ENCODE measurements around the gene SERTAD2.

The SERTAD2 gene

DNA sequence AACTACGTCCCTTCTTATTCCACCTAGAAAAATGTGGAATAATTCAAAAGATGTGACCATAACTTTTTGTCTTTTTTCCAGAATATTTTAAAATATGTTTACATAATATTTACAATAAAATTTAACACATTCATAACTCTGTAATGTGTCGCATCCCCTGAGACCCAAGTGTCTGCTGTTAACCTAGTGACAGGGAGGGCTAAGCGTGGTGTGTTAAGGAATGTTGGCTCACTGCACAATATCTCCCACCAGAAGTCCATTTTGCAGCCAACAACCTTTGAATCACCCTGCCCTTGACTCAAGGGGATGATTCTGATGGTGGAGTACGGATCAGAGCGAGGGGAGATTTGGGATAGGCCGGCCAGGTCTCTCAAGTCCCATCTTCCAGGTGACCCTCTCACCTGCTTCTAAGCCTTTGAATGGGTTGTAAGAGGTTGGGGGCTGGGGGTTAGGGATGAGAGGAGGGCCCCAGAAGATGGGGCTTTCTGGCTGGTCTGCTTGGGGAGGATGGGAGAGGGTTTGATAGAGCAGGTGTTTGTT lies 43.3 kb downstream of the SERTAD2 start:
- no peaks in the 10 kb centered on the region for H3K9me3 ChIP-seq (ENCODE audit: insufficient read depth, low read length)
- no peak overlapping the region for H2AFZ ChIP-seq (ENCODE audit: low read depth, low read length)
- no peak overlapping the region for H3K4me3 ChIP-seq (ENCODE audit: low read length)
- H3K4me1 ChIP-seq (ENCODE audit: low read length): peaks cover 39% of the 10 kb centered on the region
- peaks cover 20% of the 10 kb centered on the region for H3K27me3 ChIP-seq (ENCODE audit: low read depth, low read length)
- no peak overlapping the region for H3K27ac ChIP-seq (ENCODE audit: low read length)
- no peaks in the 10 kb centered on the region for H4K20me1 ChIP-seq (ENCODE audit: insufficient read depth, low read length)
- no peak for TF ChIP-seq EZH2phosphoT487 (IDR thresholded peaks at IDR 0.05; ENCODE audit: low read depth)
- TF ChIP-seq, protein P1, sequence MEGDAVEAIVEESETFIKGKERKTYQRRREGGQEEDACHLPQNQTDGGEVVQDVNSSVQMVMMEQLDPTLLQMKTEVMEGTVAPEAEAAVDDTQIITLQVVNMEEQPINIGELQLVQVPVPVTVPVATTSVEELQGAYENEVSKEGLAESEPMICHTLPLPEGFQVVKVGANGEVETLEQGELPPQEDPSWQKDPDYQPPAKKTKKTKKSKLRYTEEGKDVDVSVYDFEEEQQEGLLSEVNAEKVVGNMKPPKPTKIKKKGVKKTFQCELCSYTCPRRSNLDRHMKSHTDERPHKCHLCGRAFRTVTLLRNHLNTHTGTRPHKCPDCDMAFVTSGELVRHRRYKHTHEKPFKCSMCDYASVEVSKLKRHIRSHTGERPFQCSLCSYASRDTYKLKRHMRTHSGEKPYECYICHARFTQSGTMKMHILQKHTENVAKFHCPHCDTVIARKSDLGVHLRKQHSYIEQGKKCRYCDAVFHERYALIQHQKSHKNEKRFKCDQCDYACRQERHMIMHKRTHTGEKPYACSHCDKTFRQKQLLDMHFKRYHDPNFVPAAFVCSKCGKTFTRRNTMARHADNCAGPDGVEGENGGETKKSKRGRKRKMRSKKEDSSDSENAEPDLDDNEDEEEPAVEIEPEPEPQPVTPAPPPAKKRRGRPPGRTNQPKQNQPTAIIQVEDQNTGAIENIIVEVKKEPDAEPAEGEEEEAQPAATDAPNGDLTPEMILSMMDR (IDR thresholded peaks at IDR 0.05; ENCODE audit: low read depth, low read length): no peak
- H3K4me2 ChIP-seq (ENCODE audit: low read length): no peak overlapping the region; the same call in 1 of the 2 replicates
- no peaks in the 10 kb centered on the region for H3K36me3 ChIP-seq (replicated peaks; ENCODE audit: low read depth, low read length)
- H3K9ac ChIP-seq (ENCODE audit: low read length): no peak overlapping the region
- no peaks in the 10 kb centered on the region for H3K79me2 ChIP-seq (ENCODE audit: low read length)

DNA sequence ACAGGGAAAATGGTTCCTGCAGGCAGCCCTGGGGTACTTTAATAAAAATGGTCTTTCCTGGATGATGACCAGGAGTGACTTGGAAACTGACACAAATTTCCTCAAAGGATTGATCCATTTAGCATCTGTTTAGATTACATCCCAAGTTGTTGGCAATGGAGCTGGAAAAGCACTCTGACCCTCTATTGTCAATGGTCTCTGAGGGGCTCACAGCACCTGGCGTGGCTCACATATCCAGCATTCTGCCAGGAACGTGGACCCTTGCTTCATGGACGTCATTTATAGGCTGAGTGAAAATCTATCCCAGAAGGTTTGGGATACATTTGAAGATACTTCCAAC lies 43.8 kb downstream of the SERTAD2 start:
- Histone ChIP-seq H3K27me3 (ENCODE audit: low read depth, low read length) (peaks cover 20% of the 10 kb centered on the region), H3K9me3 (ENCODE audit: insufficient read depth, low read length) (no peaks in the 10 kb centered on the region), H3K9ac (ENCODE audit: low read length) (peak overlapping the region; percentile 78), H4K20me1 (ENCODE audit: insufficient read depth, low read length) (no peaks in the 10 kb centered on the region), H3K4me1 (ENCODE audit: low read length) (peaks cover 39% of the 10 kb centered on the region), H3K79me2 (ENCODE audit: low read length) (no peaks in the 10 kb centered on the region), H2AFZ (ENCODE audit: low read depth, low read length) (peak overlapping the region; percentile 81), H3K27ac (ENCODE audit: low read length) (no peak overlapping the region), H3K4me3 (ENCODE audit: low read length) (peak overlapping the region; percentile 81), H3K4me2 (ENCODE audit: low read length) (peak overlapping the region; percentile 98), H3K36me3 (replicated peaks; ENCODE audit: low read depth, low read length) (no peaks in the 10 kb centered on the region)
- TF ChIP-seq, protein P1 (IDR thresholded peaks at IDR 0.05; ENCODE audit: low read depth, low read length): no peak
- TF ChIP-seq EZH2phosphoT487 (IDR thresholded peaks at IDR 0.05; ENCODE audit: low read depth): no peak

DNA sequence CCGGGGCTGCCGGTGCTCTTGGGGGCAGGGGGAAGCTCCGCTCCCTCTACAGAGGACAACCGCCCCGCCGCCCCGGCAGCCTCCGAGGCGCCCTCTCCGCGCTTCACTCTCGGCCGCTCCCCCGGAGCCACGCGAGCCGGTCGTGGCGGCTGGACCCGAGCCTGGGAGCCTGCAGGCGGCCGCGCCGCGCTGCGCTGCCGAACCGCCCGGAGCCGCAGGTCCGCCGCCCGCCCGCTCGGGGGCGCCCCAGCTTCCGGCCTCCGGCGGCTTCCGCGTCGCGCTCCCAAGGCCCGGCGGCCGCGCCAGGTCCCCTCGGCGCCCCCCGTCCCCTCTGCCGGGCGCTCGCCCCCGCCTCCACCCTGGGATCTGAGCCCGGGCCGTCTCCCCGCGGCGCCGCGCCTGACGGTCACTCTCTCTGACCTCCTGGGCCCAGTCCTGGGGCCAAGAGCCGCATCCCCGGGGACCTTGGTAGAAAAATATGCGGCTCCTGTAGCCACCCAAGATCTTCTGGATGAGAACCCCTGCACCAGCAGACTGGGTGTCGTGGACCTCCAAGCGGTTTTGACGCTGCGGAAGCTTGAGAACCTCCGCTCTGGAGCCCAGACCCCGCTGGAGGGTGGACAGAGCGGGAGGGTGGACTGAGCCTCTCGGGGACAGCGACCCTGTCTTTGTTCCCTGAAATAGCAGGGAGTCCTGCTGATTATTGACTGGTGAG lies 44.3 kb downstream of the SERTAD2 start:
- Histone ChIP-seq H4K20me1 (ENCODE audit: insufficient read depth, low read length) (no peaks in the 10 kb centered on the region), H3K4me1 (ENCODE audit: low read length) (peaks cover 39% of the 10 kb centered on the region), H3K9ac (ENCODE audit: low read length) (peak overlapping the region; percentile 78), H2AFZ (ENCODE audit: low read depth, low read length) (peak overlapping the region; percentile 81), H3K27me3 (ENCODE audit: low read depth, low read length) (peaks cover 20% of the 10 kb centered on the region), H3K9me3 (ENCODE audit: insufficient read depth, low read length) (no peaks in the 10 kb centered on the region), H3K79me2 (ENCODE audit: low read length) (no peaks in the 10 kb centered on the region), H3K27ac (ENCODE audit: low read length) (no peak overlapping the region), H3K4me3 (ENCODE audit: low read length) (peak overlapping the region; percentile 81), H3K4me2 (ENCODE audit: low read length) (peak overlapping the region; percentile 98), H3K36me3 (replicated peaks; ENCODE audit: low read depth, low read length) (no peaks in the 10 kb centered on the region)
- TF ChIP-seq, protein P1 (IDR thresholded peaks at IDR 0.05; ENCODE audit: low read depth, low read length): peak; percentile 21; the same call in 1 of the 2 replicates
- no peak for TF ChIP-seq EZH2phosphoT487 (IDR thresholded peaks at IDR 0.05; ENCODE audit: low read depth)

DNA sequence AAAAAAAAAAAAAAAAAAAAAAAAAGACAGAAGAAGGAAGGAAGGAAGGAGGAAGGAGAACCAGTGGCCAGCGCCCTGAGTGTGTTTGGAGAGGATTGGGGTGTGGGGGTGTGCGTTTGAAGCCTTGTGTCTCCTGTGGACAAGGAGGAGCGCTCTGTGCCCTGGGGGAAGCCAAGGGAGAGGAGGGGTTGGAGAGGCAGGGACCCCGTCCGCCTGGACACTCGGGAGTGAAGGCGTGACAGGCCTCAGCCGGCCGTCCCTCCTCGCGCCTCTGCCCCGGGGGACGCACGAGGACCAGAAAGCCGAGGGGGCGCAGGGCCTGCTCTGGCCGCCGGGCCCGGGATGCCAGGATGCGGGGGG lies 44.9 kb downstream of the SERTAD2 start:
- H3K27me3 ChIP-seq (ENCODE audit: low read depth, low read length): peaks cover 20% of the 10 kb centered on the region
- H3K27ac ChIP-seq (ENCODE audit: low read length): no peak overlapping the region
- no peaks in the 10 kb centered on the region for H3K9me3 ChIP-seq (ENCODE audit: insufficient read depth, low read length)
- H2AFZ ChIP-seq (ENCODE audit: low read depth, low read length): peak overlapping the region; percentile 64
- H3K4me3 ChIP-seq (ENCODE audit: low read length): peak overlapping the region; percentile 81
- H3K9ac ChIP-seq (ENCODE audit: low read length): peak overlapping the region; percentile 78
- H3K79me2 ChIP-seq (ENCODE audit: low read length): no peaks in the 10 kb centered on the region
- no peaks in the 10 kb centered on the region for H3K36me3 ChIP-seq (replicated peaks; ENCODE audit: low read depth, low read length)
- no peaks in the 10 kb centered on the region for H4K20me1 ChIP-seq (ENCODE audit: insufficient read depth, low read length)
- TF ChIP-seq EZH2phosphoT487 (IDR thresholded peaks at IDR 0.05; ENCODE audit: low read depth): no peak
- TF ChIP-seq, protein P1 (IDR thresholded peaks at IDR 0.05; ENCODE audit: low read depth, low read length): no peak
- H3K4me2 ChIP-seq (ENCODE audit: low read length): peak overlapping the region; percentile 96
- peaks cover 39% of the 10 kb centered on the region for H3K4me1 ChIP-seq (ENCODE audit: low read length)

Measured in OCI-LY3 (cell line).